GM21619 (cell line): ENCODE data around the gene CAGE1.
"Not testable (repeated sequence)": the region's sequence is repeated elsewhere in the genome, so short reads cannot be mapped to it uniquely, and the experiment has no call there.

Experiments used
- ATAC-seq: cut with Tn5 transposase; IDR thresholded peaks from one replicate; pipeline ENCODE4 v1.9.1; 2021; ENCODE audit not compliant: unreplicated experiment

Gene CAGE1

GRCh38 chr6:7410851-7411250 is 21.3 kb upstream of the CAGE1 start:
- no peak for ATAC-seq

DNA sequence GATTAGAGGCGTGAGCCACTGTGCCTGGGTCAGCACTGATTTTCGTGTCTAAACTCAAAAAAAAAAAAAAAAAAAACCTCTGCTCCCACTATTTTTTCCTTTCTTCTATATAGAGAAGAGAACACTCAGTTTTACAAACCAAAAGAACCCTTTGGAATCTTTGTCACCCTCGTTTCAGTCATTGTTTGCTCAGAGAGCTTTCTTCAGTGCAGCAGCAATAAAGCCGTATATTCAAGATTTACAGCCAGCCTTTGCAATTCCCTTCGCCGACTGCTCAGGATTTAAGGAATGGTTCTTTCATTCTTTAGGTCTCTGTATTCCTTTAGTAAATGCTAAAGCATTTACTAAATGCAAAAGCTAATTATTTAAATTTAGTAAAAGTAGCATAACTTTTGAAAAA is 20.2 kb upstream of the CAGE1 start:
- no peak for ATAC-seq

DNA sequence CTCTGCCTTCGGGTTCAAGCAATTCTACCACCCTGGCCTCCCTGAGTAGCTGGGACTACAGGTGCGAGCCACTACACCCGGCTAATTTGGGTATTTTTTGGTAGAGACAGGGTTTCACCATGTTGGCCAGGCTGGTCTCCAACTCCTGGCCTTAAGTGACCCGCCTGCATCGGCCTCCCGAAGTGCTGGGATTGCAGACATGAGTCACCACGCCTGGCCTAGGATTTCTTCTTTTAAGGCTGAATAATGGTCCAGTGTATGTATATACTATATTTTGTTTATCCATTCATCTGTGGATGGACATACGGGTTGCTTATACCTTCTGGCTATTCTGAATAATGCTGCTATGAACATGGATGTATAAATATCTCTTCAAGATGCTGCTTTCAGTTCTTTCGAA is 17.2 kb upstream of the CAGE1 start:
- ATAC-seq = no peak

DNA sequence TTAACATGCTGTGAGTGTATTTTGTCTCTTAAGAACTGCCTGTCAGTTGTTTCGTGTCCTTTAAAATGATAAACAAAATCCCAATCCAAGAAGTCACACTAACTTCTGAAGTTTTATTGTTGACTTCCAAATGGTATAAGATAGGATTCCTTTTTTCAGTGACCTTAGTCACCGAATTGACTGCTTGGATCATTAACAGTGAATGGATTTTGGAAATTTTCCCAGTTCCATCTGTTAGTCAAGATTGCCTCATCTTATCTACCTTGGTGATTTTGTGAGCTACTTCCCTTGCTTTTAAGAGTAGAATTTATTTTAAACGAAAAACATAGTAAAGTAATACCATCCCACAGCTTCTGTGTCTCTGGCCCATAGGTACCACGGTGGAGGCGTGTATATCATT is 15.0 kb upstream of the CAGE1 start:
- ATAC-seq = no peak

DNA sequence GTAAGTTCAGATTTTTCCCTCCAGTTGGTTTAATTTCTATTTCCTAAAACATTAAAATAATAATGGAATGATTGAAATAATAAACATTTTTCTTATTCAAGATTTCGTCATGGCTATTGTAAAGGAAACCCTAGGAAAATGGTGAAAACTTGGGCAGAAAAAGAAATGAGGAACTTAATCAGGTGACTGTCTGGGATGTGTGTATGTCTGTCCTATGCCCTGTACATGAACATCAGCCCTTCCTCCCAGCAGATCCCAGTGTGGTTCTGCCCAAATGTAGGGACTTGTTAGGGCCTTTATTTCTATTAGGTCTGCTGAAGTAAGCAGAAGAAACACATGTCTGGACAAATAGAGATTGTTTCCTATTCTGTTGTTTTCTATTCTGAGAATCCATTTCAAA is 13.2 kb upstream of the CAGE1 start:
- ATAC-seq = no peak

GRCh38 chr6:7401075-7401474 is 11.5 kb upstream of the CAGE1 start:
- ATAC-seq = no peak

- no peak for ATAC-seq
Measured at GRCh38 chr6:7392402-7392801, 2.9 kb upstream of the CAGE1 start.

- ATAC-seq = no peak
Measured at GRCh38 chr6:7391151-7391550, 1.6 kb upstream of the CAGE1 start.

- peak; percentile 13 for ATAC-seq
Measured at GRCh38 chr6:7390226-7390878, 810 bp upstream of the CAGE1 start.

- no peak for ATAC-seq
Measured at GRCh38 chr6:7389162-7389450, 436 bp downstream of the CAGE1 start.

DNA sequence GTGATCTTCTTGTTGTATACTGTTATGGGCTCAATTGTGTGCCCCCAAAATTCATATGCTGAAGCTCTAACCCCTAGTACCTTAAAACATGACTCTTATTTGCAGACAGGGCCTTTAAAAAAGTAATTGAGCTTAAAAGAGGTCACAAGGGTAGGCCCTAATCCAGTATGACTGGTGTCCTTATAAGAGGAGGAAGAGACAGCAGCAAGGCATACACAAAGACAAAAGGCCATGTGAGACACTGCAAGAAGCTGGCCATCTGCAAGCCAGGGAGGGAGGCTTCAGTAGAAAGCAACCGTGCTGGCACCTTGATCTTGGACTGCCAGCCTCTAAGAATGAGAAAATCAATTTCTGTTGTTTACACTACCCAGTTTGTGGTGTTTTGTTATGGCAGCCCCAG is 8.4 kb downstream of the CAGE1 start:
- ATAC-seq = no peak

DNA sequence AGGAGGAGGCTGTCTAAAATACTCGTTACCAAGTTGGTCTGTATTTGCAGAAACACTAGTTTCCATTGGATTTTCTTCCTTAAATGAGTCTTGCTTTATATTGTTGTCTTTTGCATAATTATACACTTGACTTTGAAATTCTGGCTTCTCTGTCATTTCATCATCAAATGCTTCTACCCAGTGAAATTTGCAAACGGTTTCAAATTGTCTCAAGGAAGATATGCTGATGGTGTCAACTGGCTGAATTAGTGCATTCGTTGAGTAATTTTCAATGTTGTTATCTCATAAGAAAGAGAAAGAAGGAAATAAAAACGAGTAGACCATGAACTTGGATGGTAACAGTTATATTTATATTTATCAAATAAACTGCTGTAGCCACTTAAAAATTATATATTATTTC is 10.8 kb downstream of the CAGE1 start:
- ATAC-seq = no peak

DNA sequence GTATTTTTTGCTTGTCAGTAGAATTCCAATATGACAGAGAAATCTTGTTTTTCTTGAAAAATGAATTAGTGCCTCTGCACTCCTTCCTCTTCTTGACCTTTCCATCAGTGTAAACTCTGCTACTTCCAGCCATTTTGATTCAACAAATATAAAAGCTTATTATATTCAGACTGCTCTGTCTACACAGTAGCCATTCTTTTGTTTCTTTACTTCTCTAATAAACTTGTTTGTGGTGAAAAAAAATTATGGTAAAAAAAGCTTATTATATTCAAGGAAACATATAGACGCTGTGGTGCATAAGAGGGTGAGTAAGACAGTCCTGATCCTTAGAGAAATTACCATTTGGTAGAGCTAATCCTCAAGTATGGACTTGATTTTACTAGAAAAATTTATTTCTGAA is 11.6 kb downstream of the CAGE1 start:
- ATAC-seq = no peak

DNA sequence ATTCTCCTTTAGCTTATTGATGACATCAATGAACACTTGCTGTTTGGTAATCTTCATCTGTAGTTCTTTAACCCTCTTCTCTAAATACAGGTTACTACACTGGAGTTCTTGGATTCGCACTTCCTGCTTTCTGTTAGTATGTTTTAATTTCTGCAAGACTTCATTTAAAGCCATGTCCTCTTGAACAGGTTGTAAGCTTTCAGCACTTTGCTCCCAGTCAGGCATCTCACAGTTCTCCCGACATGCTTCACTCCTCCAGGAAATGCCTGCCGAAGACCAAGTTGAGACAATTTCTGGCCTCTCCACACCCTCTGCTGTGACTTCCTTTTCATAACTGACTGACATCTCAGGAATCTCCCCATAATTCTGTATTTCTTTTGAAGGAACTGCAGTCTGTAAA is 15.8 kb downstream of the CAGE1 start:
- ATAC-seq = no peak

- no peak for ATAC-seq
Measured at GRCh38 chr6:7367408-7367807, 22.1 kb downstream of the CAGE1 start.

GRCh38 chr6:7351916-7352315 is 37.6 kb downstream of the CAGE1 start:
- ATAC-seq = not testable (repeated sequence)

- ATAC-seq = not testable (repeated sequence)
Measured at GRCh38 chr6:7350591-7350990, 39.0 kb downstream of the CAGE1 start.

GRCh38 chr6:7347551-7347997 is 42.0 kb downstream of the CAGE1 start:
- not testable (repeated sequence) for ATAC-seq

DNA sequence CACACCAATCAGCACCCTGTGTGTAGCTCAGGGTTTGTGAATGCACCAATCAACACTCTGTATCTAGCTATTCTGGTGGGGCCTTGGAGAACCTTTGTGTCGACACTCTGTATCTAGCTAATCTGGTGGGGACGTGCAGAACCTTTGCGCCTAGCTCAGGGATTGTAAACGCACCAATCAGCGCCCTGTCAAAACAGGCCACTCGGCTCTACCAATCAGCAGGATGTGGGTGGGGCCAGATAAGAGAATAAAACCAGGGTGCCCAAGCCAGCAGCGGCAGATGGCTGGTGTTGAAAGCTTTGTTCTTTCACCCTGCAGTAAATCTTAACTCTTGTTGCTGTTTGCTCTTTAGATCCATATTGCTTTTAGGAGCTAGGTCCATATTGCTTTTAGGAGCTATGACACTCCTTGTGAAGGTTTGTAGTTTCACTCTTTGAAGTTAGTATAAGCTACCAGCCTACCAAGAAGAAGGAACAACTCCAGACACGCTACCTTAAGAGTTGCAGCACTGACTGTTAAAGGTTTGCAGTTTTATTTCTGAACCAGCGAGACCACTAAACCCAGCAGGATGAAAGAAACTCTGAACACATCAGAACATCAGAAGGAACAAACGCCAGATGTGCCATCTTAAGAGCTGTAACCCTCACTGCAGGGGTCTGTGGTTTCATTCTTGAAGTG is 44.6 kb downstream of the CAGE1 start:
- not testable (repeated sequence) for ATAC-seq

DNA sequence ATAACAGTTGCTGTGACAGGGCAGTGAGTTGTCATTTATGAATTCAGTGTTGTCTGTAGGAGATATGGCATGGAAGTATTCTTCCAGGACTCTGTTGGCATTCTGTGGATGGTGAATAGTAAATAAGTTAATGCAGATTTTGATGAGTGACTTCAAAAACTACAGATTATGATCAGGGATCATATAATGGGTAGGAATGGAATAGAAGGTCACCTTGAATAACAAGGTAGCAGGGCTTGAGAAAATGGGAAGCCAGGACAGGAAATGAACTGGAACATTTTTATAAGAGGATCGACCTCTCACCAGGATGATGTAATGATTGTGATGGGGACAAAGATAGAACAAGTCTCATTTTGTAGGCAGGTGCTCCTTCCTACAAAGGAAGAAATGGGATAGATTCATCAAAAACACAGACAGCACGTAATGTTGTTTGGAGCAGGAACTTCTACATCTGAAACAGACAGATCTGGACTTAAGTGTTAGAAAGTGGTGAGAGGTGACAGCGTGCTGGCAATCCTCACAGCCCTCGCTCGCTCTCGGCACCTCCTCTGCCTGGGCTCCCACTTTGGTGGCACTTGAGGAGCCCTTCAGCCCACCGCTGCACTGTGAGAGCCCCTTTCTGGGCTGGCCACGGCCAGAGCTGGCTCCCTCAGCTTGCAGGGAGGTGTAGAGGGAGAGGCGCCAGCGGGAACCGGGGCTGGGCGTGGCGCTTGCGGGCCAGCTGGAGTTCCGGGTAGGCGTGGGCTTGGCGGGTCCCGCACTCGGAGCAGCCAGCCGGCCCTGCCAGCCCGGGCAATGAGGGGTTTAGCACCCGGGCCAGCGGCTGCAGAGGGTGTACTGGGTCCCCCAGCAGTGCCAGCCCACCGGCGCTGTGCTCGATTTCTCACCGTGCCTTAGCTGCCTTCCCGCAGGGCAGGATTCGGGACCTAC is 45.7 kb downstream of the CAGE1 start:
- no peak for ATAC-seq

- ATAC-seq = peak; percentile 88
Measured at GRCh38 chr6:7341989-7342742, 47.4 kb downstream of the CAGE1 start.
